Sigmoid colon (tissue), 4 donors: ENCODE data around the gene CFAP54.

Experiments
- EP300 ChIP-seq, 4 donors: sonication (generic); formaldehyde crosslinking; IDR thresholded peaks; one replicate each; pipeline ENCODE4 v1.6.1; 2017; ENCODE audit warnings: antibody characterized with exemption in 4 of 4
- POLR2A ChIP-seq, 2 donors: fragments of 450-650 bp; IDR thresholded peaks; one replicate each; pipeline ENCODE4 v1.6.1; 2016; ENCODE audit warnings: antibody characterized with exemption in 2 of 2, mild to moderate bottlenecking in 2 of 2, moderate library complexity in 2 of 2
- POLR2AphosphoS5 ChIP-seq, 4 donors: sonication (generic); formaldehyde crosslinking; IDR thresholded peaks; one replicate each; pipeline ENCODE4 v1.6.1; 2017; ENCODE audit warnings: antibody characterized with exemption in 4 of 4
- TF ChIP-seq, protein P1 (sequence below), 4 experiments: fragments of 450-650 bp in 3 of 4; fragments of 200-600 bp in 1 of 4; IDR thresholded peaks; one replicate each; pipeline ENCODE4 v1.5.1; 2016 to 2019; ENCODE audit warnings: antibody characterized with exemption in 4 of 4, mild to moderate bottlenecking in 3 of 4, moderate library complexity in 2 of 4

GRCh38 chr12:96452261-96452922, 37.0 kb upstream of the CFAP54 start:
- TF ChIP-seq, protein P1, sequence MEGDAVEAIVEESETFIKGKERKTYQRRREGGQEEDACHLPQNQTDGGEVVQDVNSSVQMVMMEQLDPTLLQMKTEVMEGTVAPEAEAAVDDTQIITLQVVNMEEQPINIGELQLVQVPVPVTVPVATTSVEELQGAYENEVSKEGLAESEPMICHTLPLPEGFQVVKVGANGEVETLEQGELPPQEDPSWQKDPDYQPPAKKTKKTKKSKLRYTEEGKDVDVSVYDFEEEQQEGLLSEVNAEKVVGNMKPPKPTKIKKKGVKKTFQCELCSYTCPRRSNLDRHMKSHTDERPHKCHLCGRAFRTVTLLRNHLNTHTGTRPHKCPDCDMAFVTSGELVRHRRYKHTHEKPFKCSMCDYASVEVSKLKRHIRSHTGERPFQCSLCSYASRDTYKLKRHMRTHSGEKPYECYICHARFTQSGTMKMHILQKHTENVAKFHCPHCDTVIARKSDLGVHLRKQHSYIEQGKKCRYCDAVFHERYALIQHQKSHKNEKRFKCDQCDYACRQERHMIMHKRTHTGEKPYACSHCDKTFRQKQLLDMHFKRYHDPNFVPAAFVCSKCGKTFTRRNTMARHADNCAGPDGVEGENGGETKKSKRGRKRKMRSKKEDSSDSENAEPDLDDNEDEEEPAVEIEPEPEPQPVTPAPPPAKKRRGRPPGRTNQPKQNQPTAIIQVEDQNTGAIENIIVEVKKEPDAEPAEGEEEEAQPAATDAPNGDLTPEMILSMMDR (IDR thresholded peaks at IDR 0.05): no peak
- no peak for TF ChIP-seq POLR2AphosphoS5 (IDR thresholded peaks at IDR 0.05)
- TF ChIP-seq POLR2A (IDR thresholded peaks at IDR 0.05): no peak
- no peak for TF ChIP-seq EP300 (IDR thresholded peaks at IDR 0.05)
